Astrocyte (in vitro differentiated cells and primary cell): Measurements from ENCODE around the gene AP5S1. TPM values are rescaled to one million over a fixed set of nuclear protein-coding genes. Genes with fewer than 3 reads are reported as not detected.

Experiments used
- DNase-seq: peaks from one replicate; pipeline ENCODE4 v3.0.0-alpha.2; 2010; ENCODE audit warnings: low read depth
- FAIRE-seq: peaks from 2 replicates; lab custom pipeline; 2011; peaks lifted over from hg19 to GRCh38; lab: Jason Lieb, UNC
- H2AFZ ChIP-seq: 2 replicates; pipeline ENCODE4 v1.6.0; 2012; ENCODE audit warnings: low read depth, low read length, inconsistent platforms
- H3K27ac ChIP-seq: 2 replicates; pipeline ENCODE4 v1.5.1; 2011; ENCODE audit warnings: low read depth, low read length, inconsistent platforms
- H3K27me3 ChIP-seq: 2 replicates; pipeline ENCODE4 v1.6.0; 2011; ENCODE audit warnings: low read length, inconsistent platforms; ENCODE audit not compliant: insufficient read depth
- H3K36me3 ChIP-seq: 2 replicates; pipeline ENCODE4 v1.5.1; 2011; ENCODE audit warnings: low read length, inconsistent platforms; ENCODE audit not compliant: insufficient read depth
- H3K4me1 ChIP-seq: 2 replicates; pipeline ENCODE4 v1.5.1; 2011; ENCODE audit warnings: low read length, inconsistent platforms; ENCODE audit not compliant: insufficient read depth
- H3K4me2 ChIP-seq: 2 replicates; pipeline ENCODE4 v1.6.0; 2012; ENCODE audit warnings: low read length, inconsistent platforms
- H3K4me3 ChIP-seq: 2 replicates; pipeline ENCODE4 v1.5.1; 2011; ENCODE audit warnings: low read depth, mild to moderate bottlenecking, low read length, inconsistent platforms; ENCODE audit not compliant: insufficient read depth
- H3K79me2 ChIP-seq: 2 replicates; pipeline ENCODE4 v1.6.0; 2012; ENCODE audit warnings: mild to moderate bottlenecking, low read length, inconsistent platforms; ENCODE audit not compliant: insufficient read depth
- H3K9ac ChIP-seq: 2 replicates; pipeline ENCODE4 v1.6.0; 2012; ENCODE audit warnings: mild to moderate bottlenecking, low read length, inconsistent platforms
- H3K9me3 ChIP-seq: 2 replicates; pipeline ENCODE4 v1.5.1; 2012; ENCODE audit warnings: low read depth, mild to moderate bottlenecking, low read length, inconsistent platforms; ENCODE audit not compliant: insufficient read depth
- H4K20me1 ChIP-seq: 2 replicates; pipeline ENCODE4 v1.6.0; 2012; ENCODE audit warnings: low read length, inconsistent platforms; ENCODE audit not compliant: insufficient read depth
- H3K27ac Mint-ChIP-seq: one replicate; pipeline ENCODE4 v1.8.0; 2021; ENCODE audit warnings: mild to moderate bottlenecking, mixed read lengths; ENCODE audit not compliant: unreplicated experiment
- H3K27me3 Mint-ChIP-seq: one replicate; pipeline ENCODE4 v1.8.0; 2021; ENCODE audit warnings: low read depth, mixed read lengths; ENCODE audit not compliant: unreplicated experiment
- H3K36me3 Mint-ChIP-seq: one replicate; pipeline ENCODE4 v1.8.0; 2021; ENCODE audit warnings: low read depth, mixed read lengths; ENCODE audit not compliant: unreplicated experiment
- H3K4me1 Mint-ChIP-seq: one replicate; pipeline ENCODE4 v1.8.0; 2021; ENCODE audit warnings: low read depth, mixed read lengths; ENCODE audit not compliant: unreplicated experiment
- H3K4me3 Mint-ChIP-seq: one replicate; pipeline ENCODE4 v1.8.0; 2021; ENCODE audit warnings: mild to moderate bottlenecking, moderate library complexity, mixed read lengths; ENCODE audit not compliant: unreplicated experiment
- H3K9me3 Mint-ChIP-seq: one replicate; pipeline ENCODE4 v1.8.0; 2021; ENCODE audit warnings: mild to moderate bottlenecking, mixed read lengths; ENCODE audit not compliant: unreplicated experiment
- EZH2 ChIP-seq: IDR thresholded peaks from 2 replicates; pipeline ENCODE4 v1.6.1; 2012; ENCODE audit warnings: mild to moderate bottlenecking, low read length, inconsistent platforms; ENCODE audit not compliant: insufficient read depth
- total RNA-seq: library from RNA; stranded (reverse); gene quantifications from 2 replicates; pipeline ENCODE4 v1.2.1, GENCODE V29; 2021
- TF ChIP-seq, protein P1 (sequence below): IDR thresholded peaks from 2 replicates; pipeline ENCODE4 v1.5.1; 2011; ENCODE audit warnings: low read depth, mild to moderate bottlenecking, inconsistent platforms, low read length, moderate library complexity; ENCODE audit not compliant: insufficient read depth

The AP5S1 gene
- total RNA-seq, 1 donor from 2014 or later = 12.6 TPM

- DNase-seq (no peak), FAIRE-seq (no peak)
- Mint-ChIP-seq H3K27me3 (no peaks in the 10 kb centered on the region), H3K9me3 (no peaks in the 10 kb centered on the region), H3K4me1 (peaks cover 18% of the 10 kb centered on the region), H3K27ac (no peak overlapping the region), H3K36me3 (peaks cover 20% of the 10 kb centered on the region), H3K4me3 (no peak overlapping the region)
- no peaks in the 10 kb centered on the region for H3K27me3 ChIP-seq
- TF ChIP-seq, protein P1, sequence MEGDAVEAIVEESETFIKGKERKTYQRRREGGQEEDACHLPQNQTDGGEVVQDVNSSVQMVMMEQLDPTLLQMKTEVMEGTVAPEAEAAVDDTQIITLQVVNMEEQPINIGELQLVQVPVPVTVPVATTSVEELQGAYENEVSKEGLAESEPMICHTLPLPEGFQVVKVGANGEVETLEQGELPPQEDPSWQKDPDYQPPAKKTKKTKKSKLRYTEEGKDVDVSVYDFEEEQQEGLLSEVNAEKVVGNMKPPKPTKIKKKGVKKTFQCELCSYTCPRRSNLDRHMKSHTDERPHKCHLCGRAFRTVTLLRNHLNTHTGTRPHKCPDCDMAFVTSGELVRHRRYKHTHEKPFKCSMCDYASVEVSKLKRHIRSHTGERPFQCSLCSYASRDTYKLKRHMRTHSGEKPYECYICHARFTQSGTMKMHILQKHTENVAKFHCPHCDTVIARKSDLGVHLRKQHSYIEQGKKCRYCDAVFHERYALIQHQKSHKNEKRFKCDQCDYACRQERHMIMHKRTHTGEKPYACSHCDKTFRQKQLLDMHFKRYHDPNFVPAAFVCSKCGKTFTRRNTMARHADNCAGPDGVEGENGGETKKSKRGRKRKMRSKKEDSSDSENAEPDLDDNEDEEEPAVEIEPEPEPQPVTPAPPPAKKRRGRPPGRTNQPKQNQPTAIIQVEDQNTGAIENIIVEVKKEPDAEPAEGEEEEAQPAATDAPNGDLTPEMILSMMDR = no peak
- TF ChIP-seq EZH2 = no peak
- H3K4me3 ChIP-seq = no peak overlapping the region
- H3K4me1 ChIP-seq = peaks cover 38% of the 10 kb centered on the region
- H3K36me3 ChIP-seq = peaks cover 17% of the 10 kb centered on the region
- no peaks in the 10 kb centered on the region for H3K9me3 ChIP-seq
- H2AFZ ChIP-seq = no peak overlapping the region
- no peaks in the 10 kb centered on the region for H4K20me1 ChIP-seq
- H3K27ac ChIP-seq = no peak overlapping the region
- H3K79me2 ChIP-seq = peaks cover 12% of the 10 kb centered on the region
- H3K4me2 ChIP-seq = no peak overlapping the region
- no peak overlapping the region for H3K9ac ChIP-seq
These were observed 16.5 kb upstream of the AP5S1 start for GRCh38 chr20:3803854-3804253.

- no peak overlapping the region for H3K9ac ChIP-seq
- FAIRE-seq (no peak), DNase-seq (no peak)
- peaks cover 8% of the 10 kb centered on the region for H3K79me2 ChIP-seq
- no peaks in the 10 kb centered on the region for H3K27me3 Mint-ChIP-seq
- H3K36me3 ChIP-seq = peaks cover 17% of the 10 kb centered on the region
- H3K27ac ChIP-seq = no peak overlapping the region
- peaks cover 18% of the 10 kb centered on the region for H3K4me1 Mint-ChIP-seq
- H3K4me1 ChIP-seq = peaks cover 33% of the 10 kb centered on the region
- H3K4me3 ChIP-seq = no peak overlapping the region
- H4K20me1 ChIP-seq = no peaks in the 10 kb centered on the region
- peaks cover 20% of the 10 kb centered on the region for H3K36me3 Mint-ChIP-seq
- H3K9me3 ChIP-seq = no peaks in the 10 kb centered on the region
- TF ChIP-seq, protein P1 = no peak
- TF ChIP-seq EZH2 = no peak
- no peaks in the 10 kb centered on the region for H3K27me3 ChIP-seq
- H3K9me3 Mint-ChIP-seq = no peaks in the 10 kb centered on the region
- H2AFZ ChIP-seq = no peak overlapping the region
- no peak overlapping the region for H3K27ac Mint-ChIP-seq
- H3K4me2 ChIP-seq = no peak overlapping the region
- no peak overlapping the region for H3K4me3 Mint-ChIP-seq
These were observed 16.0 kb upstream of the AP5S1 start for GRCh38 chr20:3804254-3804751.

GRCh38 chr20:3804781-3805180 is 15.6 kb upstream of the AP5S1 start:
- Mint-ChIP-seq H3K36me3 (peaks cover 20% of the 10 kb centered on the region), H3K4me3 (no peak overlapping the region), H3K27ac (no peak overlapping the region), H3K4me1 (peaks cover 14% of the 10 kb centered on the region), H3K27me3 (no peaks in the 10 kb centered on the region), H3K9me3 (no peaks in the 10 kb centered on the region)
- Histone ChIP-seq H4K20me1 (no peaks in the 10 kb centered on the region), H3K4me3 (no peak overlapping the region), H3K4me2 (no peak overlapping the region), H2AFZ (no peak overlapping the region), H3K4me1 (peaks cover 30% of the 10 kb centered on the region), H3K27me3 (no peaks in the 10 kb centered on the region), H3K36me3 (peaks cover 17% of the 10 kb centered on the region), H3K79me2 (peaks cover 4% of the 10 kb centered on the region), H3K27ac (no peak overlapping the region), H3K9ac (no peak overlapping the region), H3K9me3 (no peaks in the 10 kb centered on the region)
- FAIRE-seq (no peak), DNase-seq (no peak)
- TF ChIP-seq, protein P1 = no peak
- TF ChIP-seq EZH2 = no peak
